ENCODE results near the gene TGIF2.
A peak's percentile ranks its signal among the peaks of the same experiment; 100 is the strongest.

TGIF2 gene

DNA sequence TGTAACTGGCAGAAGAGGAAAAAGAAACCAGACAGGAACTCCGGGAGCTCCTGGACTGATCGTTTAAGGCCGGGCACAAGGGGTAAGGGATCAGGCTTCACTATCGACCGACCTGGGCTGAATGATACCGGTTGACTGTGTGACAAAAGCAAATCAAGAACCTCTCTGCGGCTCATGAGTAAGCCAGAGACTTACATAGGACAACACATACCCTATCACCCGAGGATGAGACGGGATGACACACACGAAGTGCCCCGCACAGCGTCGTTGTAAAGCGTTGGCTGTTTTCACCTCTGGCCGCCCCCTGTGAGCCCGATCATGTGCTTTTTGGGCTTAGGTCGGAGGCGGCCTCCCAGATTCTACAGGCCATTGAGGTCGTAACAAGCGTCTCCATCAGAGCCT is 695 bp upstream of the TGIF2 start:
- WGBS (ENCODE audit: insufficient coverage): 8% methylated on average over 20 of the region's 20 CpGs
- Histone ChIP-seq H3K27me3 (replicated peaks in 2 of 5; ENCODE audit: control insufficient read depth in 4 of 5, insufficient read depth in 5 of 5, low read length in 4 of 5) (no peaks in the 10 kb centered on the region), H3K4me3 (ENCODE audit: control insufficient read depth in 1 of 7, extremely low read depth in 1 of 7, insufficient read depth in 4 of 7, low read depth in 2 of 7, low read length in 6 of 7) (peak overlapping the region in 6 of 7 experiments; percentile 8 to 89 (median 70)), H3K36me3 (ENCODE audit: control insufficient read depth in 4 of 4, insufficient read depth in 4 of 4, low read length in 3 of 4) (peaks cover 0 to 10% (median under 1%) of the 10 kb centered on the region in 4 experiments), H3K27ac (ENCODE audit: insufficient read depth in 1 of 2, low read depth in 1 of 2, low read length in 2 of 2, poor library complexity in 1 of 2, severe bottlenecking in 2 of 2) (peak overlapping the region; percentile 54 to 80), H3K4me1 (ENCODE audit: control extremely low read depth in 1 of 4, control insufficient read depth in 4 of 4, insufficient read depth in 4 of 4, low read length in 3 of 4) (peaks cover 2 to 44% (median 36%) of the 10 kb centered on the region in 4 experiments), H3K9me3 (ENCODE audit: control extremely low read depth in 1 of 5, control insufficient read depth in 4 of 5, insufficient read depth in 2 of 5, low read depth in 1 of 5, low read length in 4 of 5) (no peaks in the 10 kb centered on the region)
- DNase-seq: peak in 2 of 3 donors; percentile 67 to 76
- CTCF ChIA-PET: interaction anchor here (0.9 to 13.1 kb wide), 6 partner anchors 11 to 201 kb away, joined by 3 to 108 read pairs (median 14); partner anchors contain the start of genes DSN1 and RAB5IF
- POLR2A ChIA-PET: interaction anchor here (0.6 kb wide), 1 partner anchor 33 kb away, joined by 3 read pairs; the partner anchor contains the start of gene RAB5IF

DNA sequence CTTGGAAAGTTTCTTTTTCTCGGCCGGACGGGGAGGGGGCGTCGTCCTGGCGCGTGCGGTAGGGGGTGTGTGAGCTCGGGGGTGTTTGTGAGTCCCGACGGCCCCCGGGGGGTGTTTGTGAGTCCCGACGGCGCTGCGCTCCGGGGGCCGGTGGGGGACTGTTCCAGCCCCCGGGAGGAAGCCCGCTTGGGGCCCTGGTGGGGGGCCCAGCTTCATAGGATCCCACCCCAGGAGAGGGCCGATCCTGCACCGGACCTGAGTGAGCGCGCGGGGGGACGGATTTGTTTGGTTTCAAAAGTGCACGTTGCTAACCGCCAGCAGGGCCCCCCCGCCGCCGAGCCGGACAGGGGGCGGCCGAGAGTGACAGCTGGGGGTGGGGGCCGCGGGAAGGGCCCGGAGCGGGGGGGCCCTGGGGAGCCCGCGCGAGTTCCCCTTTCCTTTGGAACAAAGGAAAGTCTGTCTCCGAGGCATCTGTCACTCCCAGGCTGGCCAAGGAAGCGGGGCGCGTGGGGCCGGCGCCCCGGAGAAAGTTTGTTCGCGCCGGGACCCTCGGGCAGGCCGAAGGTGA is 485 bp downstream of the TGIF2 start:
- 0% methylated on average over 13 of the region's 53 CpGs for WGBS (ENCODE audit: insufficient coverage)
- Histone ChIP-seq H3K27ac (ENCODE audit: insufficient read depth in 1 of 2, low read depth in 1 of 2, low read length in 2 of 2, poor library complexity in 1 of 2, severe bottlenecking in 2 of 2) (peak overlapping the region; percentile 94 to 96), H3K9me3 (ENCODE audit: control extremely low read depth in 1 of 5, control insufficient read depth in 4 of 5, insufficient read depth in 2 of 5, low read depth in 1 of 5, low read length in 4 of 5) (no peaks in the 10 kb centered on the region), H3K27me3 (replicated peaks in 2 of 5; ENCODE audit: control insufficient read depth in 4 of 5, insufficient read depth in 5 of 5, low read length in 4 of 5) (no peaks in the 10 kb centered on the region), H3K4me3 (ENCODE audit: control insufficient read depth in 1 of 7, extremely low read depth in 1 of 7, insufficient read depth in 4 of 7, low read depth in 2 of 7, low read length in 6 of 7) (peak overlapping the region; percentile 73 to 89 (median 81)), H3K4me1 (ENCODE audit: control extremely low read depth in 1 of 4, control insufficient read depth in 4 of 4, insufficient read depth in 4 of 4, low read length in 3 of 4) (peaks cover 2 to 44% (median 36%) of the 10 kb centered on the region in 4 experiments), H3K36me3 (ENCODE audit: control insufficient read depth in 4 of 4, insufficient read depth in 4 of 4, low read length in 3 of 4) (peaks cover 5 to 19% (median 9%) of the 10 kb centered on the region in 4 experiments)
- ChIA-PET CTCF (interaction anchor here (1.1 to 13.1 kb wide), 4 partner anchors 14 to 32 kb away, joined by 3 to 108 read pairs (median 28); partner anchors contain the start of gene RAB5IF), POLR2A (interaction anchor here (1.2 to 2.4 kb wide), 5 partner anchors 17 to 50 kb away, joined by 3 to 12 read pairs (median 5); partner anchors contain the start of gene RAB5IF)
- peak in 2 of 3 donors; percentile 71 to 82 for DNase-seq

DNA sequence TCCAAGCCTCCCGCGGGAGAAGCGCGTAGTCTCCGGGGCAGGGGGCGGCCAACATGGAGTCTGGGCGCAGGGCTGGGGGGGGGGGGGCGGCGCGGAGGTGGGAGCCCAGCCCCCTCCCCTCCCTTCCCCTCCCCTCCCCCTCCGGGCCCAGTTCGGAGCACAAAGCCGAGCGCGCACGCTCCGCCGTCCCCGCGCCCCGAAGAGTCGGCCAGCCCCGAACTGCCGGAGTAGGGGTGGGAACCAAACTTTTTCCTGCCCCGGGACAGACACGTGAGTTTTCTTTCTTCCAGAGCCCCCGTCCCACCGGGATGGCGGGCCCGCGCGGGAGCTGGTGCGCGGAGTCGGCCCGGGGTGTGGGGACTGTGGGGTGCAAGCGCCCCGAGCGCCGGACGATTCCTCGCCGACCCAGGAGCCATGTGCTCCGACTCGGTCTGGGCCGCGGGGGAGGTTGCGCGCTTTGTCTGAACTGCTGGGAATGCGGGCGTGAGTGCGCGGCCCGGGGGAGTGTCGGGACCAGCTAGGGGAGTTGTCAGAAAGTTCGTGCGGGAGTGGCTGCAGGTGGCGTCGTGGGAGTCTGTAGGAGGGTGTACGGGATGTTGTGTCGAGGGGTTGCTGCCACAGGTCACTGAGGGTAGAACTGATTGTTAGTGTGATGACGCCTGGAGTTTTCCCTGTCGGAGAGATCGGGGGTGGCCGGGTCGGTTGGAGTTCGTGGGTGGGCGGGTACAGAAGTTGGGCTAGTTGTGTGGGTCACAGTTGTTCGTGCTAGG is 1.2 kb downstream of the TGIF2 start:
- H3K27ac ChIP-seq (ENCODE audit: insufficient read depth in 1 of 2, low read depth in 1 of 2, low read length in 2 of 2, poor library complexity in 1 of 2, severe bottlenecking in 2 of 2): peak overlapping the region; percentile 94 to 96
- H3K4me3 ChIP-seq (ENCODE audit: control insufficient read depth in 1 of 7, extremely low read depth in 1 of 7, insufficient read depth in 4 of 7, low read depth in 2 of 7, low read length in 6 of 7): peak overlapping the region; percentile 73 to 89 (median 81)
- DNase-seq: peak in 2 of 3 donors; percentile 69 to 71
- 0% methylated on average over 37 of the region's 69 CpGs for WGBS (ENCODE audit: insufficient coverage)
- no peaks in the 10 kb centered on the region for H3K27me3 ChIP-seq (replicated peaks in 2 of 5; ENCODE audit: control insufficient read depth in 4 of 5, insufficient read depth in 5 of 5, low read length in 4 of 5)
- no peaks in the 10 kb centered on the region for H3K9me3 ChIP-seq (ENCODE audit: control extremely low read depth in 1 of 5, control insufficient read depth in 4 of 5, insufficient read depth in 2 of 5, low read depth in 1 of 5, low read length in 4 of 5)
- H3K36me3 ChIP-seq (ENCODE audit: control insufficient read depth in 4 of 4, insufficient read depth in 4 of 4, low read length in 3 of 4): peaks cover 6 to 23% (median 12%) of the 10 kb centered on the region in 4 experiments
- peaks cover 2 to 44% (median 36%) of the 10 kb centered on the region in 4 experiments for H3K4me1 ChIP-seq (ENCODE audit: control extremely low read depth in 1 of 4, control insufficient read depth in 4 of 4, insufficient read depth in 4 of 4, low read length in 3 of 4)
- ChIA-PET CTCF (interaction anchor here (1.3 to 13.1 kb wide), 3 partner anchors 13 to 31 kb away, joined by 9 to 108 read pairs (median 21); partner anchors contain the start of gene RAB5IF), POLR2A (interaction anchor here (0.7 to 2.4 kb wide), 7 partner anchors 14 to 286 kb away, joined by 3 to 12 read pairs (median 3); partner anchors contain the start of gene RAB5IF)

DNA sequence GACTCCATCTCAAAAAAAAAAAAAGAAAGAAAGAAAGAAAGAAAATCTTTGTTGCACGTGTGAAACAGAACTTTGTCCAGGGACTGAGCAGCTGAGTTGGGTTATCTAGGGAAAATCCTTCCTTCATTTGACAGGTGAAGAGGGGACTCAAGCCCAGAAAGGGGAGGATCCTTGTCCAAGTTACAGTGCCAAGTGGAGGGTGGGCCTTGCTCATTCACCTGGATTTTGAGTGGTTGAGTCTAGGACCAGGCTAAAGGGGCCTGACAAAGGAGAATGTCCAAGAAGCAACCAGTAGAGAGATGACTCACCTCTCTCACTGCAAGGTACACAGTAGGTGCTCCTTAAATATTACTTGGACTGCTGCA is 2.7 kb downstream of the TGIF2 start:
- 67% methylated on average over 1 of the region's 1 CpG for WGBS (ENCODE audit: insufficient coverage)
- Histone ChIP-seq H3K36me3 (ENCODE audit: control insufficient read depth in 4 of 4, insufficient read depth in 4 of 4, low read length in 3 of 4) (peaks cover 8 to 35% (median 24%) of the 10 kb centered on the region in 4 experiments), H3K9me3 (ENCODE audit: control extremely low read depth in 1 of 5, control insufficient read depth in 4 of 5, insufficient read depth in 2 of 5, low read depth in 1 of 5, low read length in 4 of 5) (no peaks in the 10 kb centered on the region), H3K4me3 (ENCODE audit: control insufficient read depth in 1 of 7, extremely low read depth in 1 of 7, insufficient read depth in 4 of 7, low read depth in 2 of 7, low read length in 6 of 7) (peak overlapping the region in 3 of 7 experiments; percentile 21 to 89 (median 81)), H3K27ac (ENCODE audit: insufficient read depth in 1 of 2, low read depth in 1 of 2, low read length in 2 of 2, poor library complexity in 1 of 2, severe bottlenecking in 2 of 2) (peak overlapping the region in 1 of 2 experiments; percentile 66), H3K4me1 (ENCODE audit: control extremely low read depth in 1 of 4, control insufficient read depth in 4 of 4, insufficient read depth in 4 of 4, low read length in 3 of 4) (peaks cover 2 to 43% (median 36%) of the 10 kb centered on the region in 4 experiments), H3K27me3 (replicated peaks in 2 of 5; ENCODE audit: control insufficient read depth in 4 of 5, insufficient read depth in 5 of 5, low read length in 4 of 5) (no peaks in the 10 kb centered on the region)
- ChIA-PET POLR2A (interaction anchor here (0.6 to 1.4 kb wide), 3 partner anchors 10 to 14 kb away, joined by 3 to 5 read pairs (median 3); no protein-coding TSS in a partner anchor), CTCF (interaction anchor here (1.3 to 13.1 kb wide), 3 partner anchors 12 to 30 kb away, joined by 9 to 108 read pairs (median 21); partner anchors contain the start of gene RAB5IF)
- DNase-seq: no peak

DNA sequence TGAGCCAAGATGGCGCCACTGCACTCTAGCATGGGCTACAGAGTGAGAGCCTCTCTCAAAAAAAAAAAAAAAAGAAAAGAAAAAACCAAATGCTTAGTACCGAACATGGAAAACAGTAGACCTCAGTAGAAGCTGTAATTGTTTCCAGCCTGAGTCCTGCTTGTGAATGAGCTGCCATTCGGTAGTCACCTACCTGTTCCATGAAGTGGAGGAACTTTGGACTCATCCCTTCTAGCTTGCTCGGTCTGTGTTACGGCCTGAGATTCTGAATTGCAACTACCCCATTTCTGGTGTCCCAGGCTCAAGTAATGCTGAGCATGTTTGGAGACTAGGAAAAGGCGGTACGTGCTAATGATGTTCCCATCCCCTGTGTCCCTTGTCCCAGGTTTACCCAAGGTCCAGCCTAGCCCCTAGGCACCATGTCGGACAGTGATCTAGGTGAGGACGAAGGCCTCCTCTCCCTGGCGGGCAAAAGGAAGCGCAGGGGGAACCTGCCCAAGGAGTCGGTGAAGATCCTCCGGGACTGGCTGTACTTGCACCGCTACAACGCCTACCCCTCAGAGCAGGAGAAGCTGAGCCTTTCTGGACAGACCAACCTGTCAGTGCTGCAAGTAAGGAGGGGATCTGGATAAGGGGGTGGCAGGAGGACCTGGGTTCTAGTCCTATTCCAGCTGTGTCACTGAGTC is 5.1 kb downstream of the TGIF2 start:
- Histone ChIP-seq H3K4me3 (ENCODE audit: control insufficient read depth in 1 of 7, extremely low read depth in 1 of 7, insufficient read depth in 4 of 7, low read depth in 2 of 7, low read length in 6 of 7) (no peak overlapping the region), H3K27ac (ENCODE audit: insufficient read depth in 1 of 2, low read depth in 1 of 2, low read length in 2 of 2, poor library complexity in 1 of 2, severe bottlenecking in 2 of 2) (no peak overlapping the region), H3K36me3 (ENCODE audit: control insufficient read depth in 4 of 4, insufficient read depth in 4 of 4, low read length in 3 of 4) (peaks cover 10 to 52% (median 44%) of the 10 kb centered on the region in 4 experiments), H3K27me3 (replicated peaks in 2 of 5; ENCODE audit: control insufficient read depth in 4 of 5, insufficient read depth in 5 of 5, low read length in 4 of 5) (no peaks in the 10 kb centered on the region), H3K9me3 (ENCODE audit: control extremely low read depth in 1 of 5, control insufficient read depth in 4 of 5, insufficient read depth in 2 of 5, low read depth in 1 of 5, low read length in 4 of 5) (no peaks in the 10 kb centered on the region), H3K4me1 (ENCODE audit: control extremely low read depth in 1 of 4, control insufficient read depth in 4 of 4, insufficient read depth in 4 of 4, low read length in 3 of 4) (peaks cover 0 to 22% (median 19%) of the 10 kb centered on the region in 4 experiments)
- WGBS (ENCODE audit: insufficient coverage): 97% methylated on average over 13 of the region's 15 CpGs
- no peak for DNase-seq
- ChIA-PET CTCF (interaction anchor here (0.5 to 13.1 kb wide), 4 partner anchors 9 to 67 kb away, joined by 3 to 108 read pairs (median 6); partner anchors contain the start of gene RAB5IF), POLR2A (interaction anchor here (1.3 to 2.8 kb wide), 2 partner anchors 10 to 11 kb away, joined by 5 to 7 read pairs; no protein-coding TSS in a partner anchor)

DNA sequence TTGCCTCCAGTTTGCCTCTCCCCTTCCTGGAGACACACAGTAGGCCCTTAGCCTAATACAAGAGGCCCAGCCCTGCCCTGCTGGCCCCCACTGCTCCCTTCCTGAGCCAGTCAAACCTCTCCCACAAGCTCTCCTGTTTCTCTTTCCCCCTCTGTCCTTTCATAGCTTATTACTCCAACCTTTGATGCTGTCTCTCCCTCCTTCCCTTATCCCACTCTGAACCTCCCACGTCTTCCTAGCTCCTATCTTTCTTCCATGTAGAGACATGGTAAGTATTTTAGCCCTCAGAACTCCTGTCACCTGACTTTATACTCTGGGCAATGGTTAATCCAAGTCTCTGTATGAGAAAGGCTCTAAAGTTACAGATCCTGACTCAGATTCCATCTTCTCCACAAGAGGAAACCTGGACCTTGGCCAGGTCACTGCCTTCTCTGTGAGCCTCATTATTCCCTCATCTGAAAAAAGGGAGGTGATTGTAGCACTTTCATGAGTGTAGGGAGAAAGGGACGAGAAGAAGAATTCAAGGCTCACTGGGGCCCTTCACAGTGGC is 6.7 kb downstream of the TGIF2 start:
- H3K36me3 ChIP-seq (ENCODE audit: control insufficient read depth in 4 of 4, insufficient read depth in 4 of 4, low read length in 3 of 4): peaks cover 10 to 62% (median 48%) of the 10 kb centered on the region in 4 experiments
- H3K27me3 ChIP-seq (replicated peaks in 2 of 5; ENCODE audit: control insufficient read depth in 4 of 5, insufficient read depth in 5 of 5, low read length in 4 of 5): no peaks in the 10 kb centered on the region
- no peak overlapping the region for H3K4me3 ChIP-seq (ENCODE audit: control insufficient read depth in 1 of 7, extremely low read depth in 1 of 7, insufficient read depth in 4 of 7, low read depth in 2 of 7, low read length in 6 of 7)
- H3K4me1 ChIP-seq (ENCODE audit: control extremely low read depth in 1 of 4, control insufficient read depth in 4 of 4, insufficient read depth in 4 of 4, low read length in 3 of 4): peaks cover 0 to 17% (median 15%) of the 10 kb centered on the region in 4 experiments
- 100% methylated on average over 1 of the region's 2 CpGs for WGBS (ENCODE audit: insufficient coverage)
- no peaks in the 10 kb centered on the region for H3K9me3 ChIP-seq (ENCODE audit: control extremely low read depth in 1 of 5, control insufficient read depth in 4 of 5, insufficient read depth in 2 of 5, low read depth in 1 of 5, low read length in 4 of 5)
- ChIA-PET POLR2A (interaction anchor here (2.8 kb wide), 1 partner anchor 8 kb away, joined by 7 read pairs; no protein-coding TSS in a partner anchor), CTCF (interaction anchor here (1.3 to 13.1 kb wide), 4 partner anchors 8 to 23 kb away, joined by 3 to 108 read pairs (median 4); no protein-coding TSS in a partner anchor)
- H3K27ac ChIP-seq (ENCODE audit: insufficient read depth in 1 of 2, low read depth in 1 of 2, low read length in 2 of 2, poor library complexity in 1 of 2, severe bottlenecking in 2 of 2): peak overlapping the region in 1 of 2 experiments; percentile 44
- DNase-seq: no peak

Data from common myeloid progenitor, CD34-positive (primary cell).